Pancreas (tissue), 10 donors: ENCODE measurements around the gene FCMR. TPM values are rescaled to one million over a fixed set of nuclear protein-coding genes. Genes with fewer than 3 reads are reported as not detected.
A peak's percentile ranks its signal among the peaks of the same experiment; 100 is the strongest.

Experiments used
- ATAC-seq, 4 donors: fragments of 200-7000 bp; cut with Tn5 transposase; one replicate each; pipeline versions ENCODE4 v1.8.0 to v1.9.1; 2020; ENCODE audit warnings: mild to moderate bottlenecking in 4 of 4, moderate library complexity in 4 of 4
- DNase-seq, 6 donors: peaks; one replicate each; pipeline ENCODE4 v3.0.0-alpha.2; 2020
- FAIRE-seq: peaks from 2 replicates; lab custom pipeline; 2012; peaks lifted over from hg19 to GRCh38; lab: Jason Lieb, UNC
- H3K27ac ChIP-seq, 4 donors: fragments of 200-600 bp; sonication (generic); 1 replicate in 3 of 4; 2 replicates in 1 of 4; pipeline versions ENCODE4 v1.5.0 to v1.8.0; 2020
- H3K27me3 ChIP-seq, 4 donors: fragments of 200-600 bp; one replicate each; pipeline ENCODE4 v1.8.0; 2021
- H3K36me3 ChIP-seq, 3 donors: fragments of 200-600 bp; sonication (generic) in 1 of 3; one replicate each; pipeline versions ENCODE4 v1.5.0 to v1.8.0; 2020 to 2021
- H3K4me1 ChIP-seq, 3 donors: fragments of 200-600 bp; one replicate each; pipeline ENCODE4 v1.8.0; 2021
- H3K4me3 ChIP-seq, 4 donors: fragments of 200-600 bp; sonication (generic) in 2 of 4; one replicate each; pipeline versions ENCODE4 v1.5.0 to v1.8.0; 2020 to 2021
- H3K9me3 ChIP-seq, 4 donors: fragments of 200-600 bp; one replicate each; pipeline ENCODE4 v1.8.0; 2021
- WGBS, 2 donors: extraction: QIAGEN DNeasy Blood & Tissue Kit; methylation state at CpG; one replicate each; pipeline ENCODE4 v1.1.7; 2013; 5-methylcytosine and 5-hydroxymethylcytosine counted together
- intact Hi-C, 3 donors: fragments of 100-400 bp; cut with DNase I; formaldehyde crosslinking; loops; one replicate each; pipeline versions ENCODE4 v1.11.1 to v1.14.2; 2022
- polyA plus RNA-seq, 2 donors: library from polyadenylated mRNA; stranded (reverse); fragments of 200-250 nt; gene quantifications; one replicate each; pipeline ENCODE4 v1.2.3, GENCODE V29; 2013
- total RNA-seq, 6 donors: library from RNA; stranded (reverse); fragmentation: NEBNext Ultra II Directional in 4 of 6; extraction: Animal tissue kit (Norgen Biotek cat#: 25700) in 4 of 6; gene quantifications; one replicate each; pipeline versions ENCODE4 v1.2.1 to v1.2.4, GENCODE V29; 2021 to 2023
- TF ChIP-seq, protein P1 (sequence below), 4 donors: fragments of 200-600 bp; sonication (generic) in 3 of 4; IDR thresholded peaks; one replicate each; pipeline versions ENCODE4 v1.5.0 to v1.8.0; 2021; ENCODE audit warnings: antibody characterized with exemption in 4 of 4
- donor health status: healthy with polysubstance abuse.
- donor health status: DM: no; HTN: no; CAD: no; lungs with moderate emphysema.
- donor health status: DM: no; HTN: no; CAD: no.
- donor health status: control.
- donor health status: control.
- donor health status: Bipolar disorder and iron deficiency.
- donor health status: DM: yes; HTN: yes; CAD: no.
- donor health status: DM: no; HTN: no; CAD: no.
- donor health status: DM: no; HTN: no; CAD: no.
- donor health status: DM: yes; HTN: yes; CAD: no.

Gene FCMR
- total and polyA plus RNA-seq, 8 donors = 0.58 to 2.0 (median 0.97) TPM

DNA sequence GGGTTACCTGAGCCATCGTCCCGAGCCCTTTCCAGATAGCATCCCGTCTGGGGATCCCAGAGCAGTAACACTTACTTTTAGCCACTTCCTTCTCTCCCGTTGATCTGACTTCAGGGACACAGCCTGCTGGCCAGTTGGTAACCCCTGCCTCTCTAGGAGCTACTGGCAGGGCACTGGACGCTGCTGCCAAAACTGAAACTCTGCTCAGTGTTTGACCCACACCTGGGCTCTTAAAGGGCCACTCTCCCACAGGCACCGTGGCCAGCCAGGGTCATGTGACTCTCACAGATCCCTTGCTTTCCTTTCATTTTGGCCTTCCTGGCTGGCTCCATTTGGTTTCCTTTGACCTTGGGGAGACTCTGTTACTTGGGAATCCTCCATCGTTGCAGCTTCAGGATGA is 24.5 kb upstream of the FCMR start, which contains the start of gene PIGR:
TSS of gene PIGR (minus strand) at position 206 of the 400 bp plus-strand sequence. CDS start 5,935 bp downstream, outside the sequence.
- Histone ChIP-seq H3K9me3 (no peaks in the 10 kb centered on the region), H3K4me3 (peak within 1 kb of the TSS in 1 of 4 donors; percentile 30), H3K4me1 (peaks cover 0 to 39% (median 10%) of the 10 kb centered on the region in 3 donors), H3K27ac (peak within 1 kb of the TSS in 2 of 4 donors; percentile 46 to 51), H3K36me3 (no peaks in the 10 kb centered on the region), H3K27me3 (no peaks in the 10 kb centered on the region)
- 19 to 23% methylated on average over 7 of the region's 7 CpGs for WGBS, 2 donors
- FAIRE-seq (no peak), DNase-seq (peak in 2 of 6 donors; percentile 23 to 28), ATAC-seq (peak; percentile 35 to 71 (median 58))
- intact Hi-C loops = no loop called here
- TF ChIP-seq, protein P1, sequence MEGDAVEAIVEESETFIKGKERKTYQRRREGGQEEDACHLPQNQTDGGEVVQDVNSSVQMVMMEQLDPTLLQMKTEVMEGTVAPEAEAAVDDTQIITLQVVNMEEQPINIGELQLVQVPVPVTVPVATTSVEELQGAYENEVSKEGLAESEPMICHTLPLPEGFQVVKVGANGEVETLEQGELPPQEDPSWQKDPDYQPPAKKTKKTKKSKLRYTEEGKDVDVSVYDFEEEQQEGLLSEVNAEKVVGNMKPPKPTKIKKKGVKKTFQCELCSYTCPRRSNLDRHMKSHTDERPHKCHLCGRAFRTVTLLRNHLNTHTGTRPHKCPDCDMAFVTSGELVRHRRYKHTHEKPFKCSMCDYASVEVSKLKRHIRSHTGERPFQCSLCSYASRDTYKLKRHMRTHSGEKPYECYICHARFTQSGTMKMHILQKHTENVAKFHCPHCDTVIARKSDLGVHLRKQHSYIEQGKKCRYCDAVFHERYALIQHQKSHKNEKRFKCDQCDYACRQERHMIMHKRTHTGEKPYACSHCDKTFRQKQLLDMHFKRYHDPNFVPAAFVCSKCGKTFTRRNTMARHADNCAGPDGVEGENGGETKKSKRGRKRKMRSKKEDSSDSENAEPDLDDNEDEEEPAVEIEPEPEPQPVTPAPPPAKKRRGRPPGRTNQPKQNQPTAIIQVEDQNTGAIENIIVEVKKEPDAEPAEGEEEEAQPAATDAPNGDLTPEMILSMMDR (IDR thresholded peaks at IDR 0.05) = no peak

DNA sequence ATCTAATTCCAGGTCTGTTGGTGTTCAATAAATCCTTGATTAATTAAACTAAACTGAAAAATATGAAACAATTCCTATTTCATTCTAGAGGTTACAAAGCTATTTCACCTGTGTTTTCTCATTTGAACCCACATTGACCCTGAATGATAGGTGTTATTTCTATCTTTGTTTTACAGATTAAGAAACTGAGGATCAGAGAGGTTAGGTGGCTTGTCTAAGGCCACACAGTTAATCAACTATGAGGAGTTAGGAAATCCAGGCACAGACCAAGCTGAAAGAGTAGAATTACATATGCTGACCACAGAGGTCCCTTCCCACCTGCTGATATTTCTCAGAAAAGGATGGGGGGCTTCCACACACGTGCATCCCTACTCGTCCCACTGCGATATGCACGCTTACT is 24.0 kb upstream of the FCMR start:
- Histone ChIP-seq H3K36me3 (no peaks in the 10 kb centered on the region), H3K9me3 (no peaks in the 10 kb centered on the region), H3K27ac (peak overlapping the region in 2 of 4 donors; percentile 46 to 51), H3K4me3 (peak overlapping the region in 1 of 4 donors; percentile 30), H3K27me3 (no peaks in the 10 kb centered on the region), H3K4me1 (peaks cover 0 to 39% (median 8%) of the 10 kb centered on the region in 3 donors)
- no peak for DNase-seq
- TF ChIP-seq, protein P1 (IDR thresholded peaks at IDR 0.05) = no peak
- whole genome bisulfite sequencing, 2 donors = 85 to 93% methylated on average over 4 of the region's 4 CpGs
- intact Hi-C loops = no loop called here
- ATAC-seq = no peak
- no peak for FAIRE-seq

- H3K9me3 ChIP-seq = no peaks in the 10 kb centered on the region
- no peaks in the 10 kb centered on the region for H3K27me3 ChIP-seq
- intact Hi-C loops = no loop called here
- DNase-seq (no peak), ATAC-seq (no peak), FAIRE-seq (no peak)
- no peak overlapping the region for H3K27ac ChIP-seq
- WGBS, 2 donors = 63 to 84% methylated on average over 5 of the region's 5 CpGs
- H3K4me3 ChIP-seq = no peak overlapping the region
- TF ChIP-seq, protein P1 (IDR thresholded peaks at IDR 0.05) = no peak
- H3K36me3 ChIP-seq = no peaks in the 10 kb centered on the region
- peaks cover 0 to 37% (median 8%) of the 10 kb centered on the region in 3 donors for H3K4me1 ChIP-seq
Observed at GRCh38 chr1:206944703-206945102, 23.0 kb upstream of the FCMR start.

GRCh38 chr1:206941766-206942418 is 20.2 kb upstream of the FCMR start:
- FAIRE-seq = no peak
- Histone ChIP-seq H3K36me3 (no peaks in the 10 kb centered on the region), H3K4me3 (no peak overlapping the region), H3K27ac (peak overlapping the region in 3 of 4 donors; percentile 12 to 82 (median 72)), H3K9me3 (no peaks in the 10 kb centered on the region), H3K4me1 (peaks cover 0 to 37% (median 8%) of the 10 kb centered on the region in 3 donors), H3K27me3 (no peaks in the 10 kb centered on the region)
- intact Hi-C loops = no loop called here
- 11 to 14% methylated on average over 6 of the region's 6 CpGs for WGBS, 2 donors
- DNase-seq = peak in 4 of 6 donors; percentile 31 to 63 (median 42)
- TF ChIP-seq, protein P1 (IDR thresholded peaks at IDR 0.05) = no peak
- ATAC-seq = peak; percentile 66 to 88 (median 82)

DNA sequence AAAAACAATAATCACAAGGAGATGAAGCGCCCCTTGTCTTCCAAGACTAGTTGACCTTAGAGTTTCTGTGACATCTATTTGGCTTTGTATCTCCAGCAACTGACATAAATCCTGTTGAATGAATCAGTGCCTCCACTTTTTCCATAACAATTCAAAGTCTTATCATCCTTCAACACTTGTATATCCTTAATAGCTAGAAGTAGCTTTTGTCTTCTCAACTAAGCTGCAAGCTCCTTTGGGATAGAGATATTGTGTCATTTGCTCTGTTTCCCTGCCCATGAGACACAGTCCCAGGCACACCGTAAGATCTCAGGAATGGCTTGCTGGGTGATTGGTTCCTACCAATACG is 18.8 kb upstream of the FCMR start:
- intact Hi-C loops = no loop called here
- Histone ChIP-seq H3K27ac (no peak overlapping the region), H3K36me3 (no peaks in the 10 kb centered on the region), H3K9me3 (no peaks in the 10 kb centered on the region), H3K4me1 (peaks cover 0 to 31% (median 8%) of the 10 kb centered on the region in 3 donors), H3K4me3 (no peak overlapping the region), H3K27me3 (no peaks in the 10 kb centered on the region)
- 95 to 98% methylated on average over 3 of the region's 3 CpGs for WGBS, 2 donors
- TF ChIP-seq, protein P1 (IDR thresholded peaks at IDR 0.05) = no peak
- DNase-seq (no peak), FAIRE-seq (no peak), ATAC-seq (no peak)
